K562 (cell line): ENCODE results near the gene CXXC1. TPM values are rescaled to one million over a fixed set of nuclear protein-coding genes. Genes with fewer than 3 reads are reported as not detected.
A peak's percentile ranks its signal among the peaks of the same experiment; 100 is the strongest.

Experiments used
- ATF2 ChIP-seq: sonication (generic); formaldehyde crosslinking; IDR thresholded peaks from 2 replicates; pipeline ENCODE4 v1.8.1; 2022; ENCODE audit warnings: missing genetic modification reagents
- CBFA2T3 ChIP-seq: fragments of 450-650 bp; IDR thresholded peaks from 2 replicates; pipeline ENCODE4 v1.6.1; 2017
- CCAR2 ChIP-seq: fragments of 200-400 bp; formaldehyde crosslinking; IDR thresholded peaks from 2 replicates; pipeline ENCODE4 v1.6.1; 2017; ENCODE audit warnings: mild to moderate bottlenecking, low read depth, low read length
- CTCFL ChIP-seq: IDR thresholded peaks from 2 replicates; pipeline ENCODE4 v1.6.1; 2011; ENCODE audit warnings: borderline replicate concordance, low read depth, mild to moderate bottlenecking, moderate library complexity, low read length; ENCODE audit not compliant: insufficient read depth, poor library complexity, severe bottlenecking
- EP400 ChIP-seq: fragments of 450-650 bp; IDR thresholded peaks from 2 replicates; pipeline ENCODE4 v1.6.1; 2017; ENCODE audit warnings: antibody characterized with exemption, mild to moderate bottlenecking, moderate library complexity
- GABPB1 ChIP-seq: sonication (generic); formaldehyde crosslinking; IDR thresholded peaks from 2 replicates; pipeline ENCODE4 v1.8.0; 2022; ENCODE audit warnings: mild to moderate bottlenecking, missing genetic modification reagents
- HDAC6 ChIP-seq: IDR thresholded peaks from 2 replicates; pipeline ENCODE4 v1.6.1; 2012; ENCODE audit warnings: low read depth, mild to moderate bottlenecking, control low read depth, inconsistent platforms, low read length, moderate library complexity
- HMGN3 ChIP-seq: IDR thresholded peaks from 2 replicates; pipeline ENCODE4 v1.6.1; 2011; ENCODE audit warnings: borderline replicate concordance, low read depth, mild to moderate bottlenecking, mixed read lengths, low read length; ENCODE audit not compliant: insufficient read length; ENCODE audit errors: extremely low read depth
- NFRKB ChIP-seq: fragments of 450-650 bp; IDR thresholded peaks from 2 replicates; pipeline ENCODE4 v1.6.1; 2016; ENCODE audit warnings: low read depth
- PURB ChIP-seq: sonication (generic); formaldehyde crosslinking; IDR thresholded peaks from 2 replicates; pipeline ENCODE4 v1.9.0; 2021; ENCODE audit warnings: low read depth, mild to moderate bottlenecking, missing genetic modification reagents
- TEAD4 ChIP-seq, 2 experiments: sonication (generic) in 1 of 2; formaldehyde crosslinking in 1 of 2; IDR thresholded peaks; 2 replicates each; pipeline versions ENCODE4 v1.6.1 to v1.8.0; 2012 to 2022; ENCODE audit warnings: borderline replicate concordance in 1 of 2, inconsistent platforms in 1 of 2, low read length in 1 of 2, mild to moderate bottlenecking in 1 of 2, missing genetic modification reagents in 1 of 2
- ZBTB40 ChIP-seq, 2 experiments: fragments of 450-650 bp in 1 of 2; sonication (generic) in 1 of 2; formaldehyde crosslinking in 1 of 2; IDR thresholded peaks; 2 replicates each; pipeline versions ENCODE4 v1.7.1 to v1.9.0; 2016 to 2022; ENCODE audit warnings: inconsistent platforms in 1 of 2, mild to moderate bottlenecking in 1 of 2, missing genetic modification reagents in 1 of 2
- ZNF75A ChIP-seq: fragments of 450-650 bp; formaldehyde crosslinking; IDR thresholded peaks from 2 replicates; pipeline ENCODE4 v1.4.0; 2020; ENCODE audit warnings: mild to moderate bottlenecking
- ZNF764 ChIP-seq: fragments of 250-450 bp; sonication (Bioruptor Pico); IDR thresholded peaks from 2 replicates; pipeline ENCODE4 v1.4.0; 2020; ENCODE audit warnings: low read depth, mild to moderate bottlenecking, moderate library complexity
- polyA plus RNA-seq, 8 experiments: library from polyadenylated mRNA; depleted of rRNA in 4 of 8; stranded (reverse) in 5 of 8; unstranded in 3 of 8; fragments of >200 nt; fragmentation: Nextera tagmentation in 2 of 8; fragmentation: Illumina TruSeq in 1 of 8; extraction: Ambion mirVana in 2 of 8; extraction: Trizol in 1 of 8; gene quantifications; 2 replicates each; pipeline versions ENCODE4 v1.2.1 to v1.2.3, GENCODE V29; 2011 to 2014; ENCODE audit warnings: inconsistent platforms in 1 of 8, missing spikeins in 1 of 8
- total RNA-seq, 7 experiments: library from RNA; depleted of rRNA in 6 of 7; stranded (reverse); fragments of >200 nt in 6 of 7; fragmentation: Illumina TruSeq in 2 of 7; extraction: Trizol in 2 of 7; gene quantifications; 2 replicates each; pipeline versions ENCODE4 v1.2.1 to v1.2.3, GENCODE V29; 2011 to 2021; ENCODE audit warnings: low replicate concordance in 1 of 7

CXXC1 gene
- total and polyA plus RNA-seq, 9 of the 15 experiments (the other 6 are each of a cell fraction or from before 2014, with no cell fraction given), result 3.4 to 81.0 (median 34.1) TPM

GRCh38 chr18:50281295-50281971, 6.1 kb downstream of the CXXC1 start, which contains the start of gene MBD1 (continued):
- TF ChIP-seq ZBTB40 (IDR thresholded peaks at IDR 0.05) (peak; percentile 94), ZBTB40 (CRISPR knock-in tag; IDR thresholded peaks at IDR 0.05) (no peak), HDAC6 (no peak), CTCFL (no peak), GABPB1 (CRISPR knock-in tag) (peak; percentile 95), CCAR2 (no peak), ZNF764 (CRISPR knock-in tag) (no peak), ATF2 (no peak), TEAD4 (IDR thresholded peaks at IDR 0.05; ENCODE audit: low read length) (no peak), TEAD4 (CRISPR knock-in tag; IDR thresholded peaks at IDR 0.05; ENCODE audit: borderline replicate concordance) (no peak), NFRKB (no peak; the same call in none of the 2 replicates), CBFA2T3 (0 out of 2 replicates have a peak, but pooled peaks have one; percentile 7), ZNF75A (CRISPR knock-in tag) (no peak), PURB (CRISPR knock-in tag) (no peak), HMGN3 (peak; percentile 84), EP400 (peak; percentile 86)
